Measurements from ENCODE around the gene NRP2.
A peak's percentile ranks its signal among the peaks of the same experiment; 100 is the strongest.

Gene NRP2

GRCh38 chr2:205673312-205673711, 9.0 kb upstream of the NRP2 start:
- DNase-seq (ENCODE audit: low read depth): no peak
- no peak overlapping the region for H3K4me3 ChIP-seq (ENCODE audit: low read depth, low read length)
- TF ChIP-seq, protein P1, sequence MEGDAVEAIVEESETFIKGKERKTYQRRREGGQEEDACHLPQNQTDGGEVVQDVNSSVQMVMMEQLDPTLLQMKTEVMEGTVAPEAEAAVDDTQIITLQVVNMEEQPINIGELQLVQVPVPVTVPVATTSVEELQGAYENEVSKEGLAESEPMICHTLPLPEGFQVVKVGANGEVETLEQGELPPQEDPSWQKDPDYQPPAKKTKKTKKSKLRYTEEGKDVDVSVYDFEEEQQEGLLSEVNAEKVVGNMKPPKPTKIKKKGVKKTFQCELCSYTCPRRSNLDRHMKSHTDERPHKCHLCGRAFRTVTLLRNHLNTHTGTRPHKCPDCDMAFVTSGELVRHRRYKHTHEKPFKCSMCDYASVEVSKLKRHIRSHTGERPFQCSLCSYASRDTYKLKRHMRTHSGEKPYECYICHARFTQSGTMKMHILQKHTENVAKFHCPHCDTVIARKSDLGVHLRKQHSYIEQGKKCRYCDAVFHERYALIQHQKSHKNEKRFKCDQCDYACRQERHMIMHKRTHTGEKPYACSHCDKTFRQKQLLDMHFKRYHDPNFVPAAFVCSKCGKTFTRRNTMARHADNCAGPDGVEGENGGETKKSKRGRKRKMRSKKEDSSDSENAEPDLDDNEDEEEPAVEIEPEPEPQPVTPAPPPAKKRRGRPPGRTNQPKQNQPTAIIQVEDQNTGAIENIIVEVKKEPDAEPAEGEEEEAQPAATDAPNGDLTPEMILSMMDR (IDR thresholded peaks at IDR 0.05; ENCODE audit: low read depth, low read length, missing control alignments): no peak

DNA sequence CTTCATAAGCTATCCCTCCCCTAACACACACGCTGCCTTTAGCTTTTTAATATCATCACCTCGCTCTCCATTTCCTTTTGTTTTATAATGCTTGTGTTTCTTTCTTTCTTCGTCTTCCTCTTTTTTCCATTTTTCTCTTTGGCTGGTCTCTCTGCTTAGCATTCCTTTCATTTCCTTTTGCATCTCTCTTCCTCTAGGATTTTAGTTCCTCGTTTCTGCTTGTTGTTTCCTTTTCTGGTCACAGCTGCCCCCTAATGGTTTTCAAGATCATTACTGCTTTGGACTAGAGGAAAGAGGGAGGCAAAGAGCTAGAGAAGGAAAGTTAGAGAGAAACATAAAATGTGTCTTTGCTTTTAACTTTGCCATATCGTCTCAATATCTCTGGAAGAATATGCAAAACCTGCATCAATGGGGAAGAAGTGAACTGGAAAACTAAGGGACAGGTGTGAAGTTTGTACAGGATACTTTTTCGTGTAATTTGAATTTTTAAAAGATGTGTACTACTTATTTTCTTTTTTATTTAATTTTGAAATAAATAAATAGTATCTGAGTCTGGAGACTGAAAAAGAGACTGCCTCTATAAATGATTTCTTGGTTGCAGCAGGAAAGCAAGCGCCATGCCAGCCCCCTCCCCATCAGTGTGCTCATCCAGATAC, 6.3 kb upstream of the NRP2 start:
- no peak for DNase-seq (ENCODE audit: low read depth)
- no peak overlapping the region for H3K4me3 ChIP-seq (ENCODE audit: low read depth, low read length)

GRCh38 chr2:205678541-205679142, 3.7 kb upstream of the NRP2 start:
- H3K4me3 ChIP-seq (ENCODE audit: low read depth, low read length): no peak overlapping the region
- no peak for DNase-seq (ENCODE audit: low read depth)
- TF ChIP-seq, protein P1 (IDR thresholded peaks at IDR 0.05; ENCODE audit: low read depth, low read length, missing control alignments): no peak

More for the DNA sequence above, 6.3 kb upstream of the NRP2 start:
- TF ChIP-seq, protein P1 (IDR thresholded peaks at IDR 0.05; ENCODE audit: low read depth, low read length, missing control alignments): peak; percentile 68

- DNase-seq (ENCODE audit: low read depth): no peak
- TF ChIP-seq, protein P1 (IDR thresholded peaks at IDR 0.05; ENCODE audit: low read depth, low read length, missing control alignments): no peak
Measured at GRCh38 chr2:205679410-205680009, 2.8 kb upstream of the NRP2 start.

GRCh38 chr2:205680067-205680466, 2.2 kb upstream of the NRP2 start:
- H3K4me3 ChIP-seq (ENCODE audit: low read depth, low read length): no peak overlapping the region
- TF ChIP-seq, protein P1 (IDR thresholded peaks at IDR 0.05; ENCODE audit: low read depth, low read length, missing control alignments): peak; percentile 71
- peak; percentile 22 for DNase-seq (ENCODE audit: low read depth)

More at GRCh38 chr2:205679410-205680009, 2.8 kb upstream of the NRP2 start:
- H3K4me3 ChIP-seq (ENCODE audit: low read depth, low read length): no peak overlapping the region

- TF ChIP-seq, protein P1 (IDR thresholded peaks at IDR 0.05; ENCODE audit: low read depth, low read length, missing control alignments): no peak
- DNase-seq (ENCODE audit: low read depth): no peak
- no peak overlapping the region for H3K4me3 ChIP-seq (ENCODE audit: low read depth, low read length)
Measured at GRCh38 chr2:205680903-205681302, 1.4 kb upstream of the NRP2 start.

Measured in GM12864 (cell line).